ENCODE results near the gene USP5. TPM values are rescaled to one million over a fixed set of nuclear protein-coding genes. Genes with fewer than 3 reads are reported as not detected.

Gene USP5
- total RNA-seq, 1 experiment from 2014 or later: 158 TPM

DNA sequence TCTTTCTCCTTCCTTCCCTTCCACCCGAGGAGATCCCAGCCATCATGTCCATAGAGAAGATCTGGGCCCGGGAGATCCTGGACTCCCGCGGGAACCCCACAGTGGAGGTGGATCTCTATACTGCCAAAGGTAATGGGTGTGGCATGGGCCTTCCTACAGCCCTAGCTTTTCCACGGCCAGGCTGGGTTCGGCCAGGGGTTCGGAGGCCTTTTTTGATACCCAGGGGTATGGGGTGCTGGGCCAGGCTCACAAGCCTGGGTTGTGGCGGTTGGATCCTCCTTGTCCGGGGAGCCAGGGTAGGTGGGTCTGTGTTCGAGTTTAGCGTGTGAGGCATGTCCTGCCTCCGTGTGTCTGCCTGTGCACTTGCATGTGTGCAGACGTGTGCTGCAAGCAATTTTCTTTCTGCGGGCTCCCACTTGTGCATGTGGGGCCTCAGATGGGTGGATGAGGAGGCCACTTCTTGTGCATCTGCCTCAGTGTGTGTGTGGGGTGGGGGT lies 63.9 kb downstream of the USP5 start:
- Mint-ChIP-seq H3K4me3 (peak overlapping the region; percentile 97), H3K9me3 (no peaks in the 10 kb centered on the region), H3K27ac (no peak overlapping the region), H3K27me3 (ENCODE audit: low read depth) (peaks cover 12% of the 10 kb centered on the region), H3K36me3 (peaks cover 32% of the 10 kb centered on the region), H3K4me1 (peaks cover 39% of the 10 kb centered on the region)
- TF ChIP-seq ZNF232 (CRISPR knock-in tag; IDR thresholded peaks at IDR 0.05) (no peak), STAT6 (CRISPR knock-in tag; conservative IDR thresholded peaks at IDR 0.05; ENCODE audit: low read depth) (no peak), SP1 (CRISPR knock-in tag; conservative IDR thresholded peaks at IDR 0.05) (no peak), FOXJ3 (CRISPR knock-in tag; IDR thresholded peaks at IDR 0.05; ENCODE audit: borderline replicate concordance) (no peak), EMX1 (CRISPR knock-in tag; IDR thresholded peaks at IDR 0.05) (no peak), ATF1 (CRISPR knock-in tag; IDR thresholded peaks at IDR 0.05) (no peak)
- TF ChIP-seq, protein P1, sequence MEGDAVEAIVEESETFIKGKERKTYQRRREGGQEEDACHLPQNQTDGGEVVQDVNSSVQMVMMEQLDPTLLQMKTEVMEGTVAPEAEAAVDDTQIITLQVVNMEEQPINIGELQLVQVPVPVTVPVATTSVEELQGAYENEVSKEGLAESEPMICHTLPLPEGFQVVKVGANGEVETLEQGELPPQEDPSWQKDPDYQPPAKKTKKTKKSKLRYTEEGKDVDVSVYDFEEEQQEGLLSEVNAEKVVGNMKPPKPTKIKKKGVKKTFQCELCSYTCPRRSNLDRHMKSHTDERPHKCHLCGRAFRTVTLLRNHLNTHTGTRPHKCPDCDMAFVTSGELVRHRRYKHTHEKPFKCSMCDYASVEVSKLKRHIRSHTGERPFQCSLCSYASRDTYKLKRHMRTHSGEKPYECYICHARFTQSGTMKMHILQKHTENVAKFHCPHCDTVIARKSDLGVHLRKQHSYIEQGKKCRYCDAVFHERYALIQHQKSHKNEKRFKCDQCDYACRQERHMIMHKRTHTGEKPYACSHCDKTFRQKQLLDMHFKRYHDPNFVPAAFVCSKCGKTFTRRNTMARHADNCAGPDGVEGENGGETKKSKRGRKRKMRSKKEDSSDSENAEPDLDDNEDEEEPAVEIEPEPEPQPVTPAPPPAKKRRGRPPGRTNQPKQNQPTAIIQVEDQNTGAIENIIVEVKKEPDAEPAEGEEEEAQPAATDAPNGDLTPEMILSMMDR (IDR thresholded peaks at IDR 0.05): no peak
- TF ChIP-seq, protein P2, sequence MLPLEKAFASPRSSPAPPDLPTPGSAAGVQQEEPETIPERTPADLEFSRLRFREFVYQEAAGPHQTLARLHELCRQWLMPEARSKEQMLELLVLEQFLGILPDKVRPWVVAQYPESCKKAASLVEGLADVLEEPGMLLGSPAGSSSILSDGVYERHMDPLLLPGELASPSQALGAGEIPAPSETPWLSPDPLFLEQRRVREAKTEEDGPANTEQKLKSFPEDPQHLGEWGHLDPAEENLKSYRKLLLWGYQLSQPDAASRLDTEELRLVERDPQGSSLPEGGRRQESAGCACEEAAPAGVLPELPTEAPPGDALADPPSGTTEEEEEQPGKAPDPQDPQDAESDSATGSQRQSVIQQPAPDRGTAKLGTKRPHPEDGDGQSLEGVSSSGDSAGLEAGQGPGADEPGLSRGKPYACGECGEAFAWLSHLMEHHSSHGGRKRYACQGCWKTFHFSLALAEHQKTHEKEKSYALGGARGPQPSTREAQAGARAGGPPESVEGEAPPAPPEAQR (CRISPR knock-in tag; IDR thresholded peaks at IDR 0.05): no peak
- TF ChIP-seq, protein P3, sequence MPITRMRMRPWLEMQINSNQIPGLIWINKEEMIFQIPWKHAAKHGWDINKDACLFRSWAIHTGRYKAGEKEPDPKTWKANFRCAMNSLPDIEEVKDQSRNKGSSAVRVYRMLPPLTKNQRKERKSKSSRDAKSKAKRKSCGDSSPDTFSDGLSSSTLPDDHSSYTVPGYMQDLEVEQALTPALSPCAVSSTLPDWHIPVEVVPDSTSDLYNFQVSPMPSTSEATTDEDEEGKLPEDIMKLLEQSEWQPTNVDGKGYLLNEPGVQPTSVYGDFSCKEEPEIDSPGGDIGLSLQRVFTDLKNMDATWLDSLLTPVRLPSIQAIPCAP (CRISPR knock-in tag; IDR thresholded peaks at IDR 0.05): no peak
- DNase-seq (ENCODE audit: low spot score) (no peak), ATAC-seq (no peak)
- ChIA-PET POLR2A (interaction anchor here (0.6 to 2.0 kb wide), 4 partner anchors 10 to 46 kb away, joined by 4 to 16 read pairs (median 5); partner anchors contain the start of gene SPSB2), CTCF (interaction anchor here (1.0 to 9.1 kb wide), 5 partner anchors 10 to 47 kb away, joined by 3 to 45 read pairs (median 13); partner anchors contain the start of gene SPSB2)

Other genes starting within 250 kb of the USP5 start
- 333 to 354 TPM (median 334 TPM) in 3 replicates for gene CHD4, start 244.8 kb upstream of the USP5 start, total RNA-seq (2021)
- 0.20 to 0.57 TPM (median 0.48 TPM) in 3 replicates for gene LPAR5, start 216.2 kb upstream of the USP5 start, total RNA-seq (2021)
- gene ACRBP, start 204.7 kb upstream of the USP5 start, total RNA-seq (2021): 2.1 to 4.2 TPM (median 3.2 TPM) in 3 replicates
- gene ING4, start 189.0 kb upstream of the USP5 start, total RNA-seq (2021): 23.0 to 27.4 TPM (median 26.7 TPM) in 3 replicates
- gene ZNF384, start 162.8 kb upstream of the USP5 start, total RNA-seq (2021): 63.8 to 64.7 TPM (median 64.4 TPM) in 3 replicates
- gene PIANP, start 151.3 kb upstream of the USP5 start, total RNA-seq (2021): 7.7 to 9.9 TPM (median 8.2 TPM) in 3 replicates
- 41.2 to 43.8 TPM (median 41.4 TPM) in 3 replicates for gene COPS7A, start 128.1 kb upstream of the USP5 start, total RNA-seq (2021)
- gene MLF2, start 99.0 kb upstream of the USP5 start, total RNA-seq (2021): 226 to 236 TPM (median 229 TPM) in 3 replicates
- 370 to 539 TPM (median 525 TPM) in 3 replicates for gene PTMS, start 85.8 kb upstream of the USP5 start, total RNA-seq (2021)
- 2.4 to 2.6 TPM (median 2.6 TPM) in 3 replicates for gene LAG3, start 79.6 kb upstream of the USP5 start, total RNA-seq (2021)
- 2.5 to 3.3 TPM (median 2.7 TPM) in 3 replicates for gene CD4, start 62.6 kb upstream of the USP5 start, total RNA-seq (2021)
- 7.3 to 9.3 TPM (median 8.2 TPM) in 3 replicates for gene GPR162, start 30.3 kb upstream of the USP5 start, total RNA-seq (2021)
- gene P3H3, start 23.7 kb upstream of the USP5 start, total RNA-seq (2021): 49.9 to 55.7 TPM (median 50.7 TPM) in 3 replicates
- gene GNB3, start 11.2 kb upstream of the USP5 start, total RNA-seq (2021): 14.0 to 16.5 TPM (median 14.3 TPM) in 3 replicates
- 47.1 to 61.8 TPM (median 49.1 TPM) in 3 replicates for gene CDCA3, start 864 bp upstream of the USP5 start, total RNA-seq (2021)
- gene TPI1, start 15.4 kb downstream of the USP5 start, total RNA-seq (2021): 1,045 to 1,242 TPM (median 1,195 TPM) in 3 replicates
- 21.2 to 25.5 TPM (median 22.7 TPM) in 3 replicates for gene SPSB2, start 21.2 kb downstream of the USP5 start, total RNA-seq (2021)
- 3.1 to 5.3 TPM (median 4.9 TPM) in 3 replicates for gene LRRC23, start 52.7 kb downstream of the USP5 start, total RNA-seq (2021)
- 118 to 170 TPM (median 165 TPM) in 3 replicates for gene ENO2, start 62.4 kb downstream of the USP5 start, total RNA-seq (2021)
- gene ATN1, start 75.8 kb downstream of the USP5 start, total RNA-seq (2021): 80.0 to 87.1 TPM (median 80.5 TPM) in 3 replicates
- not detected in 3 replicates for gene RNU7-1, start 91.7 kb downstream of the USP5 start, total RNA-seq (2021)
- 158 to 181 TPM (median 172 TPM) in 3 replicates for gene C12orf57, start 91.9 kb downstream of the USP5 start, total RNA-seq (2021)
- gene PTPN6, start 99.2 kb downstream of the USP5 start, total RNA-seq (2021): 27.1 to 34.7 TPM (median 34.5 TPM) in 3 replicates
- gene PHB2, start 118.5 kb downstream of the USP5 start, total RNA-seq (2021): 350 to 397 TPM (median 352 TPM) in 3 replicates
- gene EMG1, start 118.8 kb downstream of the USP5 start, total RNA-seq (2021): 59.3 to 78.6 TPM (median 59.8 TPM) in 3 replicates
- 35.3 to 40.0 TPM (median 36.2 TPM) in 3 replicates for gene LPCAT3, start 166.3 kb downstream of the USP5 start, total RNA-seq (2021)
- 6.2 to 8.8 TPM (median 7.6 TPM) in 3 replicates for gene C1S, start 208.6 kb downstream of the USP5 start, total RNA-seq (2021)
- 8.4 to 9.8 TPM (median 8.9 TPM) in 3 replicates for gene C1R, start 240.3 kb downstream of the USP5 start, total RNA-seq (2021)

Measured in WTC11 (cell line).